ENCODE measurements around the gene SBF2.

SBF2 gene

DNA sequence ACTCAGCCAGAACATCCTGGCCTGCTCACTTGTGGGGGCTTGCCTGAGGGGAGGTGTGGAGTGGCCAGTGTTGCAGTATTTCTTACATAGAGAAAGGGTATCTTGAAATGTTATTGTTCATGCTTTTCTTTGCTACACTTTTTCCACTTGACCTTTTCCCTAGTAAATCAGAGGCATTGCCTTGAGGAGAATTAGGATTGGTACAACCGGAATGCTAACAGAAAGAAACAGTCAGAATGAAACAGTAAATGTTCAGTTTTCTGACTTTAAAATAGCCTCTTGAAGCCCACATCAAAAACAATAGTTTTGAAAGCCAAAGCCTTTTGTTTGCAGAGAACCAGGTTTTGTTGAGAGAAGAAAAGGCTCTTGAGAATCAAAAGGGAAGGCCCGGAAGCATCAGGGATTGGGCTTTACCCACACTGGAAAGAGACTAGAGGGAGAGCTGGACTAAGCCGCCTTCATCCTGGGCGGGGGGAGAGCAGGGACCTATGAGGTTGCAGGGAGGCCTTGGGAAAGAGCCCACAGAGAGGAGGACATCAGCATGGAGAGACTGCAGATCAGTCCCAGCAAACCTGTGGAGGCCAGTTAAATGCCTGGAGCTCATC lies 23.2 kb upstream of the SBF2 start:
- no peak for DNase-seq (ENCODE audit: low read depth)
- TF ChIP-seq CTCF (conservative IDR thresholded peaks at IDR 0.05; ENCODE audit: low read length), result no peak
- no peak overlapping the region for H3K4me3 ChIP-seq (ENCODE audit: low read length)

GRCh38 chr11:10315083-10315482 lies 21.1 kb upstream of the SBF2 start:
- no peak for TF ChIP-seq CTCF (conservative IDR thresholded peaks at IDR 0.05; ENCODE audit: low read length)

DNA sequence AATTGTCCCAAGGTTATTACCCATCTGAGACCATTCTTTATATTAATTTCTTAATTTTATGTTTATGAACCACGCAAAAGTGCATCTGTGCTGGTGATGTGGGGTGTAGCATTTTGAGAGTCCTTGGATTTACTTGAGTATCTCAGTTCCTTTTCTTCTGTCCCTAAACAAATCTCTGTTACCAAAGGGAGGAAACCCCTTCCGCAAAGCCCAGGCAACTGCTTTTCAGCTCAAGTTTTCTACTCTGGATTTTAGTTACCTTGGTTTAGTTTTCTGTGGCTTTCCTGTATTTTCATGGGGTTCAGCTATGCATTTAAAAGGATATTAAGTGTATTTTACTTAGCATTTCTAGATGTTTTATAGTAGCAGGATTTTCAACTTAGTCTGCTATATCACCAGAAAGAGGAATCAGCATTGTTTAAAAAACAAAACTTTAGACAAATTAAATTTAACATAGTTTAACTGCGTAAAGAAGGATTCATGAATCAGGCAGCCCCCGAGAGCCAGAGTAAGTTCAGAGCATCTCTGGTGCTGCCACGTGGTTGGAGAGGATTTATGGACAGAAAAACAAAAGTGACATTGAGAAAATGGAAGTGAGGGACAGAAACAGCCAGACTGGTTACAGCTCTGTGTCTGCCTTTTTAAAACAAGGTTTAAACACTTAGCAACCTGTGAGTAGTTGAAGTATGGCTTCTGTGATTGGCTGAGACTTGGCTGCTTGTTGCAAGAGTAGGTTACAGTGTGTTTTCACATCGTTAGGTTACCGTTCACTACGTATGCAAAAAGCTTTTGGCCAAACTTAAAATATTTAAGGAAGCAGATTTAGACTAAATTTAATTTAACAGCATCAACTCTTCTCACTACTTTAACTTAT lies 20.4 kb upstream of the SBF2 start:
- no peak overlapping the region for H3K4me3 ChIP-seq (ENCODE audit: low read length)
- DNase-seq (ENCODE audit: low read depth), result peak; percentile 65
- no peak for TF ChIP-seq CTCF (conservative IDR thresholded peaks at IDR 0.05; ENCODE audit: low read length)

More at GRCh38 chr11:10315083-10315482, 21.1 kb upstream of the SBF2 start:
- no peak overlapping the region for H3K4me3 ChIP-seq (ENCODE audit: low read length)
- no peak for DNase-seq (ENCODE audit: low read depth)

DNA sequence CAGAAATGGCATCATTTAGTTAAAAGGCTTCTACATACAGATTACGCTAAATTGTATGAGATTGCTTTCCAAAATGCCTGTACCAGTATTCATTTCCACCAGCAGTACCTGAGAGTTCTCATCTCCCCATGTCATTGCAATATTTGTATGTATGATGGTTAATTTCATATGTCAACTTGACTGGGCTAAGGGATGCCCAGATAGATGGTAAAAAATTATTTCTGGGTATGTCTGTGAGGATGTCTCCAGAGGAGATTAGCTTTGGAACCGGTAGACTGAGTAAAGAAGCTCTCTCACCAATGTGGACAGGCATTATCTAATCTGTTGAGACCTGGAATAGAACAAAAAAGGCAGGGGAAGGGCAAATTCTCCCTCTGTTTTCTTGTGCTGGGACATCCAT lies 17.8 kb upstream of the SBF2 start:
- no peak for TF ChIP-seq CTCF (conservative IDR thresholded peaks at IDR 0.05; ENCODE audit: low read length)
- no peak overlapping the region for H3K4me3 ChIP-seq (ENCODE audit: low read length)
- no peak for DNase-seq (ENCODE audit: low read depth)

GRCh38 chr11:10310301-10310841 lies 16.4 kb upstream of the SBF2 start:
- no peak for TF ChIP-seq CTCF (conservative IDR thresholded peaks at IDR 0.05; ENCODE audit: low read length)
- peak; percentile 73 for DNase-seq (ENCODE audit: low read depth)
- no peak overlapping the region for H3K4me3 ChIP-seq (ENCODE audit: low read length)

- peak overlapping the region; percentile 100 for H3K4me3 ChIP-seq (ENCODE audit: low read length)
- peak; percentile 99 for DNase-seq (ENCODE audit: low read depth)
- peak; percentile 5; the same call in 1 of the 2 replicates for TF ChIP-seq CTCF (conservative IDR thresholded peaks at IDR 0.05; ENCODE audit: low read length)
Observed at GRCh38 chr11:10309163-10310093, 15.4 kb upstream of the SBF2 start.

Data from AG10803 (cell line).